ENCODE measurements around the gene PPARD. TPM values are rescaled to one million over a fixed set of nuclear protein-coding genes. Genes with fewer than 3 reads are reported as not detected.

The PPARD gene
- total and polyA plus RNA-seq, 2 of the 13 experiments (the other 11 are each of a cell fraction or from before 2014, with no cell fraction given), result 6.1 to 13.3 TPM

DNA sequence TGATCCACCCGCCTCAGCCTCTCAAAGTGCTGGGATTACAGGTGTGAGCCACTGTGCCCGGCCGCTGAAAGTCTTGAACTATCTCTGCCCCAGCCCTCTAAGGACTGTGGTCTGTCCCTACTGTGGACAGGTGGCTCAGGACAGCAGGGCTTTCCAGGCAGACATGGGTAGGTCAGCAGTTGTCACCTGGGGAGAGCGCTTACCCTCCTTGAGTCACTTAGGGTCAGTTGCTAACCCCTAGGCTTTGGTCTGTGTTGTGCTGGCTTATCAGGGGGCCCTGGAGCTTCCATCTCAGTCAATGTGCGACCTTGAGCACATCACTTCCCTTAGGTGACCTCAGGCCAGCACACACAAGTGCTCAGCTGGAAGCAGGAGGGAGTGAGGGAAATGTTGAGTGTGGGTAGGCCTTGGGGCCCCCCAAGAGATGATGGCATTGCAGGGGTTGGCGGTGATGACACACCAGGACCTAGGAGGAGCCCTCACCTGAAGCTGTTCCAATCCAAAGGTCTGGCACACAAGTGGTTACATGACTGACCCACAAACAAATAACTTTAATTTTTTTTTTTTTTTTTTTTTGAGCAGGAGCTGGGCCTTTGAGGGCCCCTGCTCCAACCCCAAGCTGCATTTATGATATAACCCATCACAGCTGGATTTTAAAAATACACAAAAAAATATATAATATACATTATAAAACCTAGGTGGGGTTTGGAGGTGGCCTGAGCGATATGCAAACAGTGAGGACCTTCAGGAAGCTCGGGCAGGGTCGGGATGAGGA is 130.9 kb downstream of the PPARD start (continued):
- TF ChIP-seq, protein P1, sequence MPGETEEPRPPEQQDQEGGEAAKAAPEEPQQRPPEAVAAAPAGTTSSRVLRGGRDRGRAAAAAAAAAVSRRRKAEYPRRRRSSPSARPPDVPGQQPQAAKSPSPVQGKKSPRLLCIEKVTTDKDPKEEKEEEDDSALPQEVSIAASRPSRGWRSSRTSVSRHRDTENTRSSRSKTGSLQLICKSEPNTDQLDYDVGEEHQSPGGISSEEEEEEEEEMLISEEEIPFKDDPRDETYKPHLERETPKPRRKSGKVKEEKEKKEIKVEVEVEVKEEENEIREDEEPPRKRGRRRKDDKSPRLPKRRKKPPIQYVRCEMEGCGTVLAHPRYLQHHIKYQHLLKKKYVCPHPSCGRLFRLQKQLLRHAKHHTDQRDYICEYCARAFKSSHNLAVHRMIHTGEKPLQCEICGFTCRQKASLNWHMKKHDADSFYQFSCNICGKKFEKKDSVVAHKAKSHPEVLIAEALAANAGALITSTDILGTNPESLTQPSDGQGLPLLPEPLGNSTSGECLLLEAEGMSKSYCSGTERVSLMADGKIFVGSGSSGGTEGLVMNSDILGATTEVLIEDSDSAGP (CRISPR knock-in tag; IDR thresholded peaks at IDR 0.05; ENCODE audit: borderline replicate concordance), result 0 out of 2 replicates have a peak, but pooled peaks have one; percentile 26
- TF ChIP-seq RFX5 (IDR thresholded peaks at IDR 0.05; ENCODE audit: low read depth, low read length) (0 out of 2 replicates have a peak, but pooled peaks have one; percentile 35), PCBP2 (optimal IDR thresholded peaks at IDR 0.05; ENCODE audit: low read depth, low read length, poor library complexity, severe bottlenecking) (no peak), ZNF3 (CRISPR knock-in tag; IDR thresholded peaks at IDR 0.05) (no peak), THAP11 (CRISPR knock-in tag; IDR thresholded peaks at IDR 0.05) (0 out of 2 replicates have a peak, but pooled peaks have one; percentile 9), ZMYM3 (CRISPR knock-in tag; IDR thresholded peaks at IDR 0.05) (peak; percentile 53; the same call in 1 of the 2 replicates), ZNF839 (CRISPR knock-in tag; IDR thresholded peaks at IDR 0.05; ENCODE audit: borderline replicate concordance) (peak; percentile 78; the same call in 1 of the 2 replicates), REPIN1 (CRISPR knock-in tag; IDR thresholded peaks at IDR 0.05; ENCODE audit: borderline replicate concordance, low read depth) (0 out of 2 replicates have a peak, but pooled peaks have one; percentile 2), POLR2AphosphoS5 (IDR thresholded peaks at IDR 0.05; ENCODE audit: low read depth, low read length) (peak; percentile 70), ZNF235 (CRISPR knock-in tag; IDR thresholded peaks at IDR 0.05; ENCODE audit: borderline replicate concordance) (0 out of 2 replicates have a peak, but pooled peaks have one; percentile 9), POLR2G (IDR thresholded peaks at IDR 0.05; ENCODE audit: low read depth, low read length) (peak; percentile 62), NRL (CRISPR knock-in tag; IDR thresholded peaks at IDR 0.05; ENCODE audit: borderline replicate concordance) (peak; percentile 41; the same call in 1 of the 2 replicates), SIN3A (IDR thresholded peaks at IDR 0.05; ENCODE audit: borderline replicate concordance, low read depth, low read length) (no peak), SOX6 (IDR thresholded peaks at IDR 0.05) (no peak), SOX6 (CRISPR knock-in tag; IDR thresholded peaks at IDR 0.05) (no peak)
- TF ChIP-seq, protein P2, sequence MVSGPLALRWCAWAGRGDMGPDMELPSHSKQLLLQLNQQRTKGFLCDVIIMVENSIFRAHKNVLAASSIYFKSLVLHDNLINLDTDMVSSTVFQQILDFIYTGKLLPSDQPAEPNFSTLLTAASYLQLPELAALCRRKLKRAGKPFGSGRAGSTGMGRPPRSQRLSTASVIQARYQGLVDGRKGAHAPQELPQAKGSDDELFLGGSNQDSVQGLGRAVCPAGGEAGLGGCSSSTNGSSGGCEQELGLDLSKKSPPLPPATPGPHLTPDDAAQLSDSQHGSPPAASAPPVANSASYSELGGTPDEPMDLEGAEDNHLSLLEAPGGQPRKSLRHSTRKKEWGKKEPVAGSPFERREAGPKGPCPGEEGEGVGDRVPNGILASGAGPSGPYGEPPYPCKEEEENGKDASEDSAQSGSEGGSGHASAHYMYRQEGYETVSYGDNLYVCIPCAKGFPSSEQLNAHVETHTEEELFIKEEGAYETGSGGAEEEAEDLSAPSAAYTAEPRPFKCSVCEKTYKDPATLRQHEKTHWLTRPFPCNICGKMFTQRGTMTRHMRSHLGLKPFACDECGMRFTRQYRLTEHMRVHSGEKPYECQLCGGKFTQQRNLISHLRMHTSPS (CRISPR knock-in tag; IDR thresholded peaks at IDR 0.05; ENCODE audit: low read depth), result 0 out of 2 replicates have a peak, but pooled peaks have one; percentile 14
- TF ChIP-seq, protein P3, sequence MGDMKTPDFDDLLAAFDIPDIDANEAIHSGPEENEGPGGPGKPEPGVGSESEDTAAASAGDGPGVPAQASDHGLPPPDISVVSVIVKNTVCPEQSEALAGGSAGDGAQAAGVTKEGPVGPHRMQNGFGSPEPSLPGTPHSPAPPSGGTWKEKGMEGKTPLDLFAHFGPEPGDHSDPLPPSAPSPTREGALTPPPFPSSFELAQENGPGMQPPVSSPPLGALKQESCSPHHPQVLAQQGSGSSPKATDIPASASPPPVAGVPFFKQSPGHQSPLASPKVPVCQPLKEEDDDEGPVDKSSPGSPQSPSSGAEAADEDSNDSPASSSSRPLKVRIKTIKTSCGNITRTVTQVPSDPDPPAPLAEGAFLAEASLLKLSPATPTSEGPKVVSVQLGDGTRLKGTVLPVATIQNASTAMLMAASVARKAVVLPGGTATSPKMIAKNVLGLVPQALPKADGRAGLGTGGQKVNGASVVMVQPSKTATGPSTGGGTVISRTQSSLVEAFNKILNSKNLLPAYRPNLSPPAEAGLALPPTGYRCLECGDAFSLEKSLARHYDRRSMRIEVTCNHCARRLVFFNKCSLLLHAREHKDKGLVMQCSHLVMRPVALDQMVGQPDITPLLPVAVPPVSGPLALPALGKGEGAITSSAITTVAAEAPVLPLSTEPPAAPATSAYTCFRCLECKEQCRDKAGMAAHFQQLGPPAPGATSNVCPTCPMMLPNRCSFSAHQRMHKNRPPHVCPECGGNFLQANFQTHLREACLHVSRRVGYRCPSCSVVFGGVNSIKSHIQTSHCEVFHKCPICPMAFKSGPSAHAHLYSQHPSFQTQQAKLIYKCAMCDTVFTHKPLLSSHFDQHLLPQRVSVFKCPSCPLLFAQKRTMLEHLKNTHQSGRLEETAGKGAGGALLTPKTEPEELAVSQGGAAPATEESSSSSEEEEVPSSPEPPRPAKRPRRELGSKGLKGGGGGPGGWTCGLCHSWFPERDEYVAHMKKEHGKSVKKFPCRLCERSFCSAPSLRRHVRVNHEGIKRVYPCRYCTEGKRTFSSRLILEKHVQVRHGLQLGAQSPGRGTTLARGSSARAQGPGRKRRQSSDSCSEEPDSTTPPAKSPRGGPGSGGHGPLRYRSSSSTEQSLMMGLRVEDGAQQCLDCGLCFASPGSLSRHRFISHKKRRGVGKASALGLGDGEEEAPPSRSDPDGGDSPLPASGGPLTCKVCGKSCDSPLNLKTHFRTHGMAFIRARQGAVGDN (CRISPR knock-in tag; IDR thresholded peaks at IDR 0.05), result peak; percentile 49
- TF ChIP-seq, protein P4, sequence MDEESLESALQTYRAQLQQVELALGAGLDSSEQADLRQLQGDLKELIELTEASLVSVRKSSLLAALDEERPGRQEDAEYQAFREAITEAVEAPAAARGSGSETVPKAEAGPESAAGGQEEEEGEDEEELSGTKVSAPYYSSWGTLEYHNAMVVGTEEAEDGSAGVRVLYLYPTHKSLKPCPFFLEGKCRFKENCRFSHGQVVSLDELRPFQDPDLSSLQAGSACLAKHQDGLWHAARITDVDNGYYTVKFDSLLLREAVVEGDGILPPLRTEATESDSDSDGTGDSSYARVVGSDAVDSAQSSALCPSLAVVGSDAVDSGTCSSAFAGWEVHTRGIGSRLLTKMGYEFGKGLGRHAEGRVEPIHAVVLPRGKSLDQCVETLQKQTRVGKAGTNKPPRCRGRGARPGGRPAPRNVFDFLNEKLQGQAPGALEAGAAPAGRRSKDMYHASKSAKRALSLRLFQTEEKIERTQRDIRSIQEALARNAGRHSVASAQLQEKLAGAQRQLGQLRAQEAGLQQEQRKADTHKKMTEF (CRISPR knock-in tag; IDR thresholded peaks at IDR 0.05), result peak; percentile 8; the same call in 1 of the 2 replicates

Data from HepG2 (cell line).